Neural cell (in vitro differentiated cells): ENCODE measurements around the gene P3H3.

ENCODE experiments used
- EP300 ChIP-seq: fragments of 450-650 bp; conservative IDR thresholded peaks from 2 replicates; pipeline ENCODE4 v1.6.1; 2014; ENCODE audit warnings: antibody characterized with exemption, mild to moderate bottlenecking, moderate library complexity; ENCODE audit not compliant: poor library complexity, severe bottlenecking
- POLR2AphosphoS5 ChIP-seq: IDR thresholded peaks from 2 replicates; pipeline ENCODE4 v1.6.1; 2012
- TF ChIP-seq, protein P1 (sequence below): fragments of 450-650 bp; IDR thresholded peaks from 2 replicates; pipeline ENCODE4 v1.5.1; 2014; ENCODE audit warnings: antibody characterized with exemption, mild to moderate bottlenecking, moderate library complexity; ENCODE audit not compliant: poor library complexity, severe bottlenecking

- TF ChIP-seq, protein P1, sequence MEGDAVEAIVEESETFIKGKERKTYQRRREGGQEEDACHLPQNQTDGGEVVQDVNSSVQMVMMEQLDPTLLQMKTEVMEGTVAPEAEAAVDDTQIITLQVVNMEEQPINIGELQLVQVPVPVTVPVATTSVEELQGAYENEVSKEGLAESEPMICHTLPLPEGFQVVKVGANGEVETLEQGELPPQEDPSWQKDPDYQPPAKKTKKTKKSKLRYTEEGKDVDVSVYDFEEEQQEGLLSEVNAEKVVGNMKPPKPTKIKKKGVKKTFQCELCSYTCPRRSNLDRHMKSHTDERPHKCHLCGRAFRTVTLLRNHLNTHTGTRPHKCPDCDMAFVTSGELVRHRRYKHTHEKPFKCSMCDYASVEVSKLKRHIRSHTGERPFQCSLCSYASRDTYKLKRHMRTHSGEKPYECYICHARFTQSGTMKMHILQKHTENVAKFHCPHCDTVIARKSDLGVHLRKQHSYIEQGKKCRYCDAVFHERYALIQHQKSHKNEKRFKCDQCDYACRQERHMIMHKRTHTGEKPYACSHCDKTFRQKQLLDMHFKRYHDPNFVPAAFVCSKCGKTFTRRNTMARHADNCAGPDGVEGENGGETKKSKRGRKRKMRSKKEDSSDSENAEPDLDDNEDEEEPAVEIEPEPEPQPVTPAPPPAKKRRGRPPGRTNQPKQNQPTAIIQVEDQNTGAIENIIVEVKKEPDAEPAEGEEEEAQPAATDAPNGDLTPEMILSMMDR: no peak
- peak; percentile 74 for TF ChIP-seq POLR2AphosphoS5
- TF ChIP-seq EP300: peak; percentile 59
Observed at GRCh38 chr12:6851153-6851920, 23.1 kb downstream of the P3H3 start, which contains the start of gene CDCA3.
